Cardiac fibroblast (primary cell): ENCODE data around the gene KIF22.

Experiments used
- DNase-seq, 2 donors: peaks; one replicate each; pipeline versions ENCODE4 v3.0.0 to v3.0.0-alpha.2; 2010; ENCODE audit warnings: low read depth in 2 of 2
- H3K4me3 ChIP-seq, 2 donors: replicated peaks in 1 of 2; 1 replicate in 1 of 2; 2 replicates in 1 of 2; pipeline ENCODE4 v1.5.1; 2011; ENCODE audit warnings: low read depth in 2 of 2, low read length in 2 of 2, mild to moderate bottlenecking in 2 of 2, moderate library complexity in 1 of 2
- TF ChIP-seq, protein P1 (sequence below): IDR thresholded peaks from one replicate; pipeline ENCODE4 v1.5.1; 2011; ENCODE audit warnings: low read depth, mild to moderate bottlenecking, low read length, inconsistent platforms

Gene KIF22

DNA sequence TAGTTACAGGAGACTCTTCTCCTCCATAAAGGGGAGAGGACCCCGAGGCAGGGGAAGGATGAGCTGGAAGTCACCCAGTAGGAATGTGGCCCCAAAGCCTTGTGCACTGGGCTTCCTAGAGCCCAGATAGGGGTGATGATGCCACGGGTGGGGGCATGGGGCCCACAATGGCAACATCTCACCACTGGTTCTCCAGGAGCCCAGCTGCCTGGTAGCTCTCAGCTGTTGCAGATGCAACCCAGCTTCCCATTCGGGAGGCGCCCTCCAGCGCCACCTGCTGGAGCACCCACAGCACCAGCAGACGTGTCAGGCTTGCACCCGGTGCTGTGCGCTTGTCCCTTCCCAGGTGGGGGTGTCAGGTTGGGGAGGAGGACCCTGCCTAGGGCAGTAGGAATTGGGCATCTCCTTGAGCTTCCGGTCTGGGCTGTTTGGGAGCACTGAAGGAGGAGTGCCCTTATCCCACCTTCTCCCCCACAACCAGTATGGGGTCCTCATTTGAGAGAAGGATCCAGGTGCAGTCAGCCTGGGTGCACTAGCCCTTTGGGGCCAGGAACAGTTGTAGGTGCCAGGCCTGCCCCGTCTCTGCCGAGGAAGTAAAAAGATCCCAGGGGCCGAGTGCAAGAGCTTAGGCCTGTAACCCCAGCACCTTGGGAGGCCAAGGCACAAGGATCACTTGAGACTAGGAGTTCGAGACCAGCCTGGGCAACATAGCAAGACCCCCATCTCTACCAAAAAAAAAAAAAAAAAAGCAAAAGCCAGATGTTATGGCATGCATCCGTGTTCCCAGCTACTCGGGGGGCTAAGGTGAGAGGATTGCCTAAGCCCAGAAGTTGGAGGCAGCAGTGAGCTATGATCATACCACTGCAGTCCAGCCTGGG lies 58.1 kb downstream of the KIF22 start:
- TF ChIP-seq, protein P1, sequence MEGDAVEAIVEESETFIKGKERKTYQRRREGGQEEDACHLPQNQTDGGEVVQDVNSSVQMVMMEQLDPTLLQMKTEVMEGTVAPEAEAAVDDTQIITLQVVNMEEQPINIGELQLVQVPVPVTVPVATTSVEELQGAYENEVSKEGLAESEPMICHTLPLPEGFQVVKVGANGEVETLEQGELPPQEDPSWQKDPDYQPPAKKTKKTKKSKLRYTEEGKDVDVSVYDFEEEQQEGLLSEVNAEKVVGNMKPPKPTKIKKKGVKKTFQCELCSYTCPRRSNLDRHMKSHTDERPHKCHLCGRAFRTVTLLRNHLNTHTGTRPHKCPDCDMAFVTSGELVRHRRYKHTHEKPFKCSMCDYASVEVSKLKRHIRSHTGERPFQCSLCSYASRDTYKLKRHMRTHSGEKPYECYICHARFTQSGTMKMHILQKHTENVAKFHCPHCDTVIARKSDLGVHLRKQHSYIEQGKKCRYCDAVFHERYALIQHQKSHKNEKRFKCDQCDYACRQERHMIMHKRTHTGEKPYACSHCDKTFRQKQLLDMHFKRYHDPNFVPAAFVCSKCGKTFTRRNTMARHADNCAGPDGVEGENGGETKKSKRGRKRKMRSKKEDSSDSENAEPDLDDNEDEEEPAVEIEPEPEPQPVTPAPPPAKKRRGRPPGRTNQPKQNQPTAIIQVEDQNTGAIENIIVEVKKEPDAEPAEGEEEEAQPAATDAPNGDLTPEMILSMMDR = peak; percentile 90
- DNase-seq = peak; percentile 71 to 73
- H3K4me3 ChIP-seq = no peak overlapping the region

DNA sequence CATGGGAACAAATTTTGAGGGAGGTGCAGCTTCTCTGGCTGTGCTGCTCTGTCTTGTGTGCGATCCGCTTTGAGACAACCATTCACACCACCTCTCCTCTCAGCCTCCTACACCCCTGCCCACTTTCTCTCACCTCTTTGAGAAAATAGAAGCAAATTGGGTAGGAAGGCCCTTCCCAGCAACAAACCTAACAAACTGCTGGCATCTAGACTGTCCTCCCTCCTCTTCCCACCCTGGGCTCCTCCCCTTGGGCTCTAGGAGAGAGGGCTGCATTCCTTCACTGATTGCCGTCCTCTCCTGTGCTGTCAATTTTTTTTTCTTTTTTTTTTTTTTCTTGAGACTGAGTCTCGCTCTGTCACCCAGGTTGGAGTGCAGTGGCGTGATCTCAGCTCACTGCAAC lies 59.0 kb downstream of the KIF22 start:
- no peak overlapping the region for H3K4me3 ChIP-seq
- TF ChIP-seq, protein P1 = no peak
- no peak for DNase-seq

GRCh38 chr16:29850998-29851397 lies 60.4 kb downstream of the KIF22 start:
- H3K4me3 ChIP-seq = no peak overlapping the region
- no peak for DNase-seq
- TF ChIP-seq, protein P1 = no peak

- H3K4me3 ChIP-seq = no peak overlapping the region
Observed at GRCh38 chr16:29852654-29853053, 62.1 kb downstream of the KIF22 start.

GRCh38 chr16:29854520-29855100 lies 64.1 kb downstream of the KIF22 start:
- TF ChIP-seq, protein P1 = no peak
- no peak overlapping the region for H3K4me3 ChIP-seq
- DNase-seq = peak in 1 of 2 donors; percentile 17

More at GRCh38 chr16:29852654-29853053, 62.1 kb downstream of the KIF22 start:
- DNase-seq = peak; percentile 79 to 90
- TF ChIP-seq, protein P1 = no peak
